Progenitor cell of endocrine pancreas (in vitro differentiated cells): ENCODE results near the gene BPTF. TPM values are rescaled to one million over a fixed set of nuclear protein-coding genes. Genes with fewer than 3 reads are reported as not detected.

Experiments used
- DNase-seq: peaks from one replicate; pipeline ENCODE4 v3.0.0; 2021; ENCODE audit warnings: low spot score; ENCODE audit not compliant: unreplicated experiment
- H3K27ac Mint-ChIP-seq: 2 replicates; pipeline ENCODE4 v1.8.0; 2021; ENCODE audit warnings: mild to moderate bottlenecking, moderate library complexity, mixed read lengths
- H3K27me3 Mint-ChIP-seq: 2 replicates; pipeline ENCODE4 v1.8.0; 2021; ENCODE audit warnings: mixed read lengths
- H3K36me3 Mint-ChIP-seq: 2 replicates; pipeline ENCODE4 v1.8.0; 2022; ENCODE audit warnings: mixed read lengths; ENCODE audit not compliant: insufficient read depth
- H3K4me1 Mint-ChIP-seq: 2 replicates; pipeline ENCODE4 v1.8.0; 2021; ENCODE audit warnings: low read depth, mixed read lengths
- H3K4me3 Mint-ChIP-seq: 2 replicates; pipeline ENCODE4 v1.8.0; 2021; ENCODE audit warnings: low read depth, mild to moderate bottlenecking, moderate library complexity, mixed read lengths
- H3K9me3 Mint-ChIP-seq: 2 replicates; pipeline ENCODE4 v1.8.0; 2021; ENCODE audit warnings: low read depth, mixed read lengths
- total RNA-seq: library from RNA; stranded (reverse); gene quantifications from 2 replicates; pipeline ENCODE4 v1.2.1, GENCODE V29; 2021
- TF ChIP-seq, protein P1 (sequence below): fragments of 200-600 bp; sonication (generic); IDR thresholded peaks from one replicate; pipeline ENCODE4 v1.5.0; 2021; ENCODE audit warnings: antibody characterized with exemption, mild to moderate bottlenecking; ENCODE audit not compliant: unreplicated experiment

Gene BPTF
- total RNA-seq, 1 donor from 2014 or later: 194 TPM

DNA sequence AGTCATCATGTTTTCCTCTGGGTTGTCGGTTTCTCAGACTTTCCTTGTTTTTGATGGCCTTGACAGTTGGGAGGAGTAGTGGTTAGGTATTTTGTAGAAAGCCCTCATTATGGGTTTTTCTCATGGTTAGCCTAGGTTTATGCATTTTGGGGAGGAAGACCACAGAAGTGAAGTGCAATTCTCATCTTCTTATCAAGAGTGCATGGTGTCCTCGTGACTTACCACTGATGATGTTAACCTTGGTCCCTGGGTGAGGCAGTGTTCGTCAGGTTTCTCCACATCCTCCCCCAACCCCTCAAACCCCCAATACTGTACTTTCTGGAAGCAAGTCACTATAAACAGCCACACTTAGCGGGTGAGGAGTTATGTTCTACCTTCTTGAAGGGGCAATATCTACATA lies 42.3 kb downstream of the BPTF start:
- TF ChIP-seq, protein P1, sequence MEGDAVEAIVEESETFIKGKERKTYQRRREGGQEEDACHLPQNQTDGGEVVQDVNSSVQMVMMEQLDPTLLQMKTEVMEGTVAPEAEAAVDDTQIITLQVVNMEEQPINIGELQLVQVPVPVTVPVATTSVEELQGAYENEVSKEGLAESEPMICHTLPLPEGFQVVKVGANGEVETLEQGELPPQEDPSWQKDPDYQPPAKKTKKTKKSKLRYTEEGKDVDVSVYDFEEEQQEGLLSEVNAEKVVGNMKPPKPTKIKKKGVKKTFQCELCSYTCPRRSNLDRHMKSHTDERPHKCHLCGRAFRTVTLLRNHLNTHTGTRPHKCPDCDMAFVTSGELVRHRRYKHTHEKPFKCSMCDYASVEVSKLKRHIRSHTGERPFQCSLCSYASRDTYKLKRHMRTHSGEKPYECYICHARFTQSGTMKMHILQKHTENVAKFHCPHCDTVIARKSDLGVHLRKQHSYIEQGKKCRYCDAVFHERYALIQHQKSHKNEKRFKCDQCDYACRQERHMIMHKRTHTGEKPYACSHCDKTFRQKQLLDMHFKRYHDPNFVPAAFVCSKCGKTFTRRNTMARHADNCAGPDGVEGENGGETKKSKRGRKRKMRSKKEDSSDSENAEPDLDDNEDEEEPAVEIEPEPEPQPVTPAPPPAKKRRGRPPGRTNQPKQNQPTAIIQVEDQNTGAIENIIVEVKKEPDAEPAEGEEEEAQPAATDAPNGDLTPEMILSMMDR: no peak
- no peak for DNase-seq
- H3K27me3 Mint-ChIP-seq: no peaks in the 10 kb centered on the region
- peaks cover 12% of the 10 kb centered on the region for H3K36me3 Mint-ChIP-seq
- H3K27ac Mint-ChIP-seq: no peak overlapping the region
- H3K4me3 Mint-ChIP-seq: no peak overlapping the region
- peaks cover 4% of the 10 kb centered on the region for H3K4me1 Mint-ChIP-seq
- no peaks in the 10 kb centered on the region for H3K9me3 Mint-ChIP-seq

DNA sequence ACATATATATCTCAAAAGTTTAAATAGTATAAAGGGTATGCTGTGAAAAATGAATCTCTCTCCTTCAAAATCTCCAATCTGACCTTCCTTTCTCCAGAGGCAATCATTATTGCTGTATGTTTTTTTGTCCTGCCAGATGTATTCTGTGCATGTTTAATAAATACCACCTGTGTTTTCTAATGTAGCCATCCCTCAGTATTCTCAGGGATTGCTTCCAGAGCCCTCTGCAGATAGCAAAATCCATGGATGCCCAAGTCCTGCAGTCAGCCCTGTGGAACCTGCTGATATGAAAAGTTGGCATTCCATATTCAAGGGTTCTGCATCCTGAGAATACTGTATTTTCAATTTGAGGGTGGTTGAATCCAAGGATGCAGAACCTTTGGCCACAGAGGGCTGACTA lies 42.9 kb downstream of the BPTF start:
- TF ChIP-seq, protein P1: no peak
- H3K27me3 Mint-ChIP-seq: no peaks in the 10 kb centered on the region
- DNase-seq: no peak
- no peak overlapping the region for H3K27ac Mint-ChIP-seq
- H3K4me3 Mint-ChIP-seq: no peak overlapping the region
- H3K4me1 Mint-ChIP-seq: peaks cover 4% of the 10 kb centered on the region
- H3K9me3 Mint-ChIP-seq: no peaks in the 10 kb centered on the region
- H3K36me3 Mint-ChIP-seq: peaks cover 10% of the 10 kb centered on the region

DNA sequence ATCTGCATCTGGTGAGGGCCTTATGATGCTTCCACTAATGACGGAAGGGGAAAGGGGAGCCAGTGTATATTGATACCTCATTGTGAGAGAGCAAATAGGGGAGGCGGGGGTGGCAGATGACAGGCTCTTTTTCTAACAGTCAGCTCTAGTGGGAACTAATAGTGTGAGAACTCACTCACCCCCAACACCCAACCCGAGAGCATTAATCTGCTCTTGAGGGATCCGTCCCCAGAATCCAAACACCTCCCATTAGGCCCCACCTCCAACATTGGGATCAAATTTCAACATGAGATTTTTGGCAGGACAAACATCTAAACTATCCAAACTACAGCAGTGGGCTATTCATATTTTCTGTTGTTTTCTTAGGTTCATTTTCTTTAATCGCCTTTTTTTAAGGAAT lies 54.4 kb downstream of the BPTF start:
- Mint-ChIP-seq H3K27me3 (no peaks in the 10 kb centered on the region), H3K36me3 (peaks cover 31% of the 10 kb centered on the region), H3K4me3 (no peak overlapping the region), H3K9me3 (no peaks in the 10 kb centered on the region), H3K4me1 (peaks cover 3% of the 10 kb centered on the region), H3K27ac (no peak overlapping the region)
- DNase-seq: no peak
- TF ChIP-seq, protein P1: no peak

DNA sequence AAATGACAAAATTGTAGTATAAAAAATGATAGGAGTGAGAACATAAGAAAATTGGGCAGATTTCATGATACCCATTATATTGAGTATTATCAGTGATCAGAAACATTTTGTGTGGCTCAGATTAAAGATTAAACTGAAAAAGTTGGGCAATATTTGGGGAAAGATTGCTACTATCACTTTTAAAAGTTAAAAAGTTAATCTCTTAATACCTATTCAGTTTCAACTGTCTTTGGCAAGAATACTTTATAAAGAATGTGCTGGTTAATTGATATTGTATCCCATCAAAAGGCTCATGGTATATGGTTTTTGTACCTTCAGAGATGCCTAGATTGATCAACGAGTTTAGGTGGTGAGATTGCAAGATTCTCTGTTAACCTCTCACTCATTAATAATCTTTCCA lies 55.8 kb downstream of the BPTF start:
- TF ChIP-seq, protein P1: no peak
- no peak overlapping the region for H3K4me3 Mint-ChIP-seq
- no peaks in the 10 kb centered on the region for H3K9me3 Mint-ChIP-seq
- DNase-seq: no peak
- H3K36me3 Mint-ChIP-seq: peaks cover 36% of the 10 kb centered on the region
- no peak overlapping the region for H3K27ac Mint-ChIP-seq
- peaks cover 3% of the 10 kb centered on the region for H3K4me1 Mint-ChIP-seq
- H3K27me3 Mint-ChIP-seq: no peaks in the 10 kb centered on the region

DNA sequence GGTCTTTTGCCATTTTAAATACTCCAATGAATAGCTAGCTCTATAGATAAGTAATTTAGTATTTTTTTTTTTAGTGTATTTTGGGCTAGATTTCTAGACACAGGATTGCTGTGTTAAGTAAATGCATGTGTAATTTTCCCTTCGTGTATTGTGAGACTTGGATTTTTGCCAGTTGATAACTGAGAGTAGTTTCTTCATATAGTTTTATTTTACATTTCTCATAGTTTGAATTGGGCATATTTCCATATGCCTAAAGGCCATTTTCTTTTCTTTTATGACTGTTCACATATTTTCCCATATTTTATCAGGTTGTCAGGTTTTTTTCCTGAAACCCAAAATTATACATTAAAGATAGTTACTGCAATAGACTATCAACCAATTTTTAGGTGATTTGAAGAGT lies 59.4 kb downstream of the BPTF start:
- no peaks in the 10 kb centered on the region for H3K9me3 Mint-ChIP-seq
- TF ChIP-seq, protein P1: no peak
- no peaks in the 10 kb centered on the region for H3K4me1 Mint-ChIP-seq
- H3K27ac Mint-ChIP-seq: no peak overlapping the region
- no peak overlapping the region for H3K4me3 Mint-ChIP-seq
- no peaks in the 10 kb centered on the region for H3K27me3 Mint-ChIP-seq
- peaks cover 28% of the 10 kb centered on the region for H3K36me3 Mint-ChIP-seq
- no peak for DNase-seq
